ENCODE data around the gene MIOX.

The MIOX gene

DNA sequence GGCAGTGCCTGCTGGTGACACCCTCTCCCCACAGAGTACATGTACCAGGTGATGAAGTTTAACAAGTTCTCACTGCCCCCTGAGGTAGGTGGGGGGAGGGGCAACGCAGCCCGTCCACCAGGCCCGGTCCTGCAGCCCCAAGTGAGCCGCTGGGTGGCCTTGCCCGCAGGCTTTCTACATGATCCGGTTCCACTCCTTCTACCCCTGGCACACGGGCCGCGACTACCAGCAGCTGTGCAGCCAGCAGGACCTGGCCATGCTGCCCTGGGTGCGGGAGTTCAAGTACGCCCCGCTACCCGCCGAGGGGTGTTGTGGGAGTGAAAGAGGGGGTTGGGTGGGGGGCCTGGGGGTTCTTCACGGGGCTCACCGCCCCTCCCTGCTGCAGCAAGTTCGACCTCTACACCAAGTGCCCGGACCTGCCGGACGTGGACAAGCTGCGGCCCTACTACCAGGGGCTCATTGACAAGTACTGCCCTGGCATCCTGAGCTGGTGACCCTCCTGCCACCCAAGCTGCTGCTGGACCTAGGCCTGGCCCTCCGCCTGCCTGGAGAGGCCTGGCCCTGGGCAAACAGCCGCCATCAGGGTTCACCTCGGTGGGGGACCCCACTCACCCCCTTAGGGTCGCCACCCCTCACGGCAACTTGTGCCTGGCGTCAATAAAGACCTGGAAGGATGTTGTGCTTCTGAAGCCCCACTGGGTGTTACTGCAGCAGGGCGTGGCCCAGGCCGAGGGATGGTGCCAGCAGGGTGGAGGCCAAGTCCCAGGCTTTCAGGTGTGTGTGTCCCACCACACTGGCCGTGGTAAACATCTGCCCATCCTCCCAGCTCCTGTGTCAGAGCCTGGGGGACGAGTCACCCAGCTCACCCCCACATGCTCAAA lies 2.9 kb downstream of the MIOX start:
- no peak for DNase-seq

DNA sequence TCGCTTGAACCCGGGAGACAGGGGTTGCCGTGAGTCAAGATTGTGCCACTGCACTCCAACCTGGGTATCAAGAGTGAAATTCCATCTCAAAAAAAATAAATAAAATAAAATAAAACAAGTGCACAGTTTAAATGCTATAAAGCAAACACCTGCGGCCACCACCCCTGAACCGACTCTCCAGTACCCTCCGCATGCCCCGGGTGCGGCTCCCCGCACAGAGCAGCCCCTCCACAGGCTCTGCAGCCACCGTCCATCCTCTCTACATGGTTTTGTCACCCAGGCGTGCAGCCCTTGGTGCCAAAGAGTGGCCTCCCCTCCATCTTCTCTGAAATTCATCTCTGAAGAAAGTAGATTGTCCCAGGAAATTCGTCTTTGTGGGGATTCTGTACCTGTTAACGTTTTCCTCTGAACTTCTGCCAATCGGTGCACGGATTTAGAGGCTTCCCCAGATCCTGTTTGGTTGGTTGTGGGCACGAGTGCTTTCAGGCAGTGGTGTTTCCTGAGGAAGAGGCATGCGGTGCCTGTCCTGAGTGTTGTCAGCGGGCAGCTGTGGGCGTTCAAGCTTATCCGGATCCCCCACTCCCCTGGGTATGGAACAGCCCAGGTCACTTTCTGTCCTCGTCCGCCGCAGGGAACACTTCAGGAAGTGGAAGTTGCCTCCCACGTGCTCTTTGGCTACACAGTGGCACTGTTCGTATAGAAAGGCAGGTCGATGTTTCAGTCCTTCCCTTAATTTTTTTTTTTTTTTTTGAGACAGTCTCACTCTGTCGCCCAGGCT lies 4.1 kb downstream of the MIOX start:
- no peak for DNase-seq

DNA sequence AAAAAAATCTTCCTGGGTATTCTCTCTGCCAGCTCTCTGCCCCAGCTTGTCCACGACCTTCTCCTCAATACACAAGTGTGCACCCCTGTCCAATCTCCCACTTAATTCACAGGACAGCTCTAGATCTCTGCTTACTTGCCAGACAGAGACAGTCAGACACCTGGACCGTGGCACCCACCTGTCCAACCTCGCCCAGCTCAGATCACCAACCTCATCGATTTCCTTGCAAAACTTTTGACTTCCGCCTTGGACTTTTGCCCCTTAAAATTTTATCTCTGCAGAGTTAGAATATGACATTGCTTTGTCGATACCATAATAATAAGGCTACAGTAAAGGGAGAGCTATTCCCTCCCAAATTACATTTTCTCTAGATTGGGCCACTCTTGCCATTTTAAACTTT lies 10.4 kb downstream of the MIOX start:
- no peak for DNase-seq

DNA sequence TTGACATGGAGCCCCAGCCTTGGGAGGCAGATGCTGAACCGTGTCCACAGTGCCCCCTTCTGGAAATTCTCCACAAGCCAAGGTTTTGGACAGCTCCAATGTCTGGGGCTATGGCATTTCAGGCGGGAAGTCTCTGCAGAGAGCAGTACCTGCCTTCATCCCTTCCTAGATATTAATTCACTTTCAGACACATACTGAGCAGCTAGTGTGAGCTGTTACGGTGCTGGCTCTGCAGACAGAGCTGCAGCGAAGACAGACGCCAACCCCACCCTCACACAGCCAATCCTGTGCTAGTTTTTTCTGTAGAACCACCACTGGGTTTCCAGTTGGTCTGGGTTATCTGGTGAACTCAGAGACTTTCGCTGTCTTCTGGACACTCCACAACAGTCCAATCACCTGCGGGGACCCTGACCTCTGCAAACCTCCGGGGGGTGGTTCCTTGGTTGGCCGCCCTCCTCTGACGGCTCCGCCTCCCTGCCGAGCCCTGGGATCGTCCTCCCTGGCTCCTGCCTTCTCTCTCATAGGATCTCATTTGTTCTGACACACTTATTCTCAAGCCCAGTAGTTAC lies 11.7 kb downstream of the MIOX start:
- peak in 33 of 56 donors; percentile 3 to 71 (median 30) for DNase-seq

DNA sequence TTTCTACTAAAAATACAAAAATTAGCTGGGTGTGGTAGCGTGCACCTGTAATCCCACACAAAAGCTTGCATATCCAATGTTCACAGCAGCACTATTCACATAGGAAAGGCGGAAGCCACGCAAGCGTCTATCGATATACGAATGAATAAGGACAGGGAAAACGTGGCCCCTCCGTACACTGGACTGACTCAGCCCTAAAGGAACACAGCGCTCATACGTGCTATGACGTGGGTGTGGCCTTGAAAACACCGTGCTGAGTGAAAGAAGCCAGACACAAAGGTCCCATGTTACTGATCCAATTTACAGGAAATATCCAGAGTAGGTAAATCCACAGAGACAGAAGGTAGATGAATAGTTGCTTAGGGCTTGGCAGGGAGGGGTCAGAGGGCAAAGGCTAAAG lies 13.8 kb downstream of the MIOX start:
- no peak for DNase-seq

DNA sequence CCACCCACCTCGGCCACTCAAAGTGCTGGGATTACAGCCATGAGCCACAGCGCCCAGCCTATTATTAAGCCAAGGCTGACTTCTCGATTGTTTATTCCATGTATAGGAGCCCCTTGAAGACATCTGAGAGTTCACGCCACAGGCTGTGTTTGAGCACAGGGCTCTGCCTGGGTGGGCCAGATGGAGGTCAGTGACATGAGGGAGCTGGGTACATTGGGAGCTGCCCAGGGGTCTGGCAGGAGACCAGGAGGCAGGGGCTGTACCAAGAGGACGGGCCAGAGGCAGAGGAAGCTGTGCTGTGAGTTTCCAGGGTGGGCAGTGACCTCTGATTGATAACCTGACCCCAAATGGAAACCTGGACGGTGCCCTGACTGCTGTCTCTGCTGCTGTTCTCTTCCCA lies 15.4 kb downstream of the MIOX start:
- no peak for DNase-seq

DNA sequence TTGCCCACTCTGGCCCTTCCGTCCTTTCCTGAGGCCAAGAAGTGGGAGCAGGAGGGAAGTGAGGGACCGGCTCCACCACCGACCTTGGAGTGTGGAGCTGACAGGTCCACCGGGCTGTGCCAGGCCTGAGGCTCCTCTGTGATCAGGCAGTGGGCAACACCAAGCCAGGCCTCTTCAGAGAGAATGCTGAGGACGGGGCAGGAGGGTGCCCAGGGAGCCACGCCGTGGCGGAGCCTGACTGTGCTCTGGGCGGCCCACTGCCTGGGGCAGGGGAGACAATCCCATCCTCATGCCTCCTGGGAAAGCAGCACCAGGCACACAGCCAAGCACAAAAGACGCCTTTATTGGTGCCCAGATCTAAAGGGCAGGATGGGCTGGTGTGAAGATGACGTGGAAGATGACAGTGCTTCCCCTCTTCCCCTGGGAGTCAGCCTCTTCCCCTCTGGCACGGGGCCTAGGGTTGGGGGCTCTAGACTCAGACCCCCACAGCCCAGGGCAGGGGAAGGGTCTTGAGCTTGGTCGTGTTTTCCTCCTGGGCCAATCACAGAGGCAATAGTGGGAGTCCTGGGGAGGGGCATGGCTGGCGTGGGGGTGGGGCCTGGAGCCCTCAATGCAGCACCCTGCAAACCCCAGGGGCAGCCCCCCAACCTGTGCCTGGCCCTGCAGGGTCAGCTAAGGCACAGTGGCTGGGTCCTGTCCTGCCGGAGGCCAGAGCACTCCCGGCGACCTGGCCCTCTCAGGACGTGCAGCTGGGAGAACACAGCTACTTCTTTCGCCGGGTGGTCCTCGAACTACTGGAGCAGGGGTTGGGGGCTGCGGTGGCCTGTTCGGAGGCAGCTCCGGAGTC lies 16.2 kb downstream of the MIOX start:
- DNase-seq: no peak

DNA sequence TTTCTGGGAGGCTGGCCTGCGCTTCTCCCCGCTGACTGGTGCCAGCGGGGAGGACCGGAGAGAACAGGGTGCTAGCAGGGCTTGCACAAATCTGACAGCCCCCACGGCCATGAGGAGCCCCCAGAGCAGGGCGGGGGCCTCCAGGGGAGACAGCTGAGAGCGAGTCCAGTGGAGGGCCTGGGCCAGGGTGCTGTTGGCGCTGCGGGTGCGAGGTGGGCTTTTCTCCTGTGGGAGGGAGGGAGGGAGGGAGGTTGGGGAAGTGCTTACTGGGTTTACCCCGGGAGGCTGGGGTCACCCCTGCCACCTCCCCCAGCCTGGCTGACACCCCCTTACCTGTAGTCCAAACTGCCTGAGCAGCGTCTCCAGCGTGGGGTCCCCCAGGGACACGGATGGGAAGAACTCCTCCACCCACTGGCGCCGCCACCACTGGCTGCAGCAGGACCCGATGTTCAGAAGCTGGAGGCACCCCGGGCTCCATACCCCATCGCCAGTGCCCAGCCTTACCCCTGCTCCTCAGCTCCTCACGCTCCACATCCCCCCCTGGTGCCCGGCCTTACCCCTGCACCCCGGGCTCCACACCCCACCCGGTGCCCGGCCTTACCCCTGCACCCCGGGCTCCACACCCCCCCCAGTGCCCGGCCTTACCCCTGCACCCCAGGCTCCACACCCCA lies 17.0 kb downstream of the MIOX start:
- DNase-seq: no peak

DNA sequence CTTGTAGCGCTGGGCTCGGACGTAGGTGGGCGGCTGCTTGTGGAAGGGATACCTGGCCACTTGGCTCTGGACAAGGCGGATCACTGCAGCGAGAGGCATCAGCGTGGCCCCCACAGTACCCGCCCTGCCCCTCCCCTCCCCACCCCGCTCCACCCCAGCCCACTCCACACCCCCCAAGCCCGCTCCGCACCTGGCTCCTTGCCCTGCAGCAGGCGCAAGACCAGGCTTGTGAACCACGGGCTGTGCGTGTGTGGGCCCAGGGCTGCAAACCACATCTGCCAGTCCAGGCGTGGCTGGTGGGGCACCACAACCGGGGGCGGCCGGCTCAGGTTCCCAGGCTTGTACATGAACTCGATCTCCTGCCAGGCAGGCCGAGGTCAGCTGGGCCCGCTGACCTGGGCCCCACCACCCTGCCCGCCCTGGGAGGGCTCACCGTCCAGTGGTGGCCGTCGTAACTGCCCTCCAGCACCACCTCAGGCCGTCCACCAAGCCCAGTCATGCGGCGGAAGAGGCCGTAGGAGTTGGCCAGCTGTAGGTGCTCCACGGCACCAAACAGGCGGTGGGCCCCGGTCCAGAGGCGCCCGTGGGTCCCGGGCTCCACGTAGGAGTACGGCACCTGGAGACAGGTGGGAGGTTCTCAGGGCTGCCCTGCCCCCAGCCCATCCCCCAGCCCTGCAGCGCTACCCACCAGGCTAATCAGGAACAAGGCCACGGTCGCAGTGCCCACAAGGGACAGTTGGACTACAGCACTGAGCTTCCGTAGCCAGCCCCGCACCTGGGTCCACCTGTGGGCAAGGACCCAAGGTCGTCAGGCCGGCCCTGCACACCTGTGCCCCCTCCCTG lies 17.9 kb downstream of the MIOX start:
- no peak for DNase-seq

DNA sequence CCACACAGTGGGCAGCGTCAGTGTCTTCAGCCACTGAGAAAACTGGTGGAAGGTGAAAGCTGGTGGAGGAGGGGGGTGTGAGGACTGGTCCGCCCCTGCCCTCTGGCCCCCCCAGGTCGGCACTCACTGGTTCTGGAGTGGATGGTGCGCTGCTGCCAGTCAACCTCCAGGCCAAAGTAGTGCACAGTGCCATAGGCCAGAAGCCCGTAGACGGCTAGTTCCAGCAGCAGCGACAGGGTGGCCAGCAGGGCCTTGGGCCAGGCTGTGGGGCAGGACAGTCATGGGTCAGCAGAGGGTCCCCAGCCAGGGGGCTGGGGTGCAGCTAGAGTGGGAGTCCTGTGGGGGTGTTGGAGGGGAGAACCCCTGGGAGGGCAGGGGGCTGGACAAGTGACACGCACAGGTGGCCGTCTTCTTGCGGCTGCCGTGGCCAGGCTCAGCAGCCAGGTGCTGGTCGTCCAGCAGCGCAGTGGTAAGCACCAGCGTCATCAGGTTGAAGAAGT lies 18.7 kb downstream of the MIOX start:
- DNase-seq: no peak

DNA sequence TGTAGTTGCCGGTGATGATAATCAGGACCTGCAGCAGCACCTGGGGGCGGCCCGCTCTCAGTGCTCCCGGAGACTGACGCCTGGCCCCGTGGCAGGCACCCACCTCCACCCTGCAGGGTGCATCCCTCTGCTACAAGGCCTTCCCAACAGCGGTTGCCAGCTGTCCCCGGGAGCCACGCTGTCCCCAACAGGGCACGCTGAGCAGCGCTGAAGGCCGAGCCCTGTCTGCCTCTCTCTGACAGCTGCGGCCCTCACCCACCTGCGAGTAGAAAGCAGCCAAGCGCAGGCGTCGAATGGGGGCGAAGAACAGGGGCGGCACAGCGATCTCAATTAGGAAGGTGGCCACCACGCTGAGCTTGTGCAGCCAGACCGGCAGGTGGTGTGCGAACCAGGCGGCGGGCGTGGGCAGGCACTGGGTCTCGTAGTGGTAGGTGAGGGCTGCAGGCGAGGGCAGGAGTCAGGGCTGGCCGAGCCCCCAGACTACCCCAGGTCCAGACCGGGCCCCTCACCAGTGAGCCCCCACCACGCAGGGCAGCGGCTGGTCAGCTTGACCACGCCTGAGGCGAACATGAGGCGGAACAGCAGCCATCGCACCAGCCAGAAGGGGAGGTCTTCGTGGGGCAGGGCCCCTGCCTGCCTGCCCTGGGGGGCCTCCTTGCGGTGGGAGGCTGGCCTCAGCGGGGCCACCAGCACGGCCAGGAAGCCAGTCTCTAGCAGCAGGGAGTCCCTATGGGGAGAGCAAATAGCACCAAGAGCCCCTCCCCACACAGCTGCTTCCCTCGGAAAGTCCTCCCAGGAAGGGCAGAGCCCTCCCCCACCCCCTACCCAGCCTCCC lies 19.3 kb downstream of the MIOX start:
- DNase-seq: no peak

DNA sequence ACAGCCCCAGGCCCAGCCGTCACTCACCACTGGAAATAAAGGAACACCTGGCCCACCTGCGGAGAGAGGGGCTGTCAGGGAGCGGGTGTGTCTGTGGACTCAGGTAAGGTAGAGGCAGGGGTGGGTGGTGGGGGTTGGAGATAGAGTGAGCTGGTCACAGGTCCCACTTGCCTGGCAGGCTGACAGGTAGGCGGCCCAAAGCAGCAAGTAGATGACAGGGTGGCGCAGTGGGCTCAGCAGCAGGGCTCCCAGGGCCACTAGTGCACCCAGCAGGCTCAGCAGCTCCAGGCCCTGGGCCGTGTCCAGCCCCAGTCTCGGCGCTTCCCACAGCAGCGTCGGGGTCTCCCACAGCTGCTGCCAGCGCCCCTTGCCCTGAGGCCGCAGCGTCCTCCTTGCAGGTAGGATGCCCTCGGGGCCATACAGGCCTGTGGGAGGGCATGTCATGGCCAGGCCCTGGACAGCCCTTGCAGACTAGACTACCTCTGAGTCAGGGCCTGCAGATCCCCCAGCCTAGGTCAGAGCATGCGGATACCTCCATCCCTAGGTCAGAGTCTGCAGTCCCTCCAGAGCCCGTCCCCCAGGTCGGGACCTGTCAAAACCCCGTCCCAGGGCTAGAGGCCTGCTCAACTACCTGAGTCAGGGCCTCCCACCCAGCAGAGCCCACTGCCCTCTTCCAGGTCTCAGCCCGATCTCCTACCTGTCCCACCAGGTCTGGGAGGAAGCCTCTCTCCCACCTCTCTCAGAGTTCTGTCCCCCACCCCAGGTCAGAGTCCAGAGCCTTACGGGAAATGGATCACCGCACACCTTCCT lies 20.2 kb downstream of the MIOX start:
- peak in 1 of 56 donors; percentile 41 for DNase-seq

DNA sequence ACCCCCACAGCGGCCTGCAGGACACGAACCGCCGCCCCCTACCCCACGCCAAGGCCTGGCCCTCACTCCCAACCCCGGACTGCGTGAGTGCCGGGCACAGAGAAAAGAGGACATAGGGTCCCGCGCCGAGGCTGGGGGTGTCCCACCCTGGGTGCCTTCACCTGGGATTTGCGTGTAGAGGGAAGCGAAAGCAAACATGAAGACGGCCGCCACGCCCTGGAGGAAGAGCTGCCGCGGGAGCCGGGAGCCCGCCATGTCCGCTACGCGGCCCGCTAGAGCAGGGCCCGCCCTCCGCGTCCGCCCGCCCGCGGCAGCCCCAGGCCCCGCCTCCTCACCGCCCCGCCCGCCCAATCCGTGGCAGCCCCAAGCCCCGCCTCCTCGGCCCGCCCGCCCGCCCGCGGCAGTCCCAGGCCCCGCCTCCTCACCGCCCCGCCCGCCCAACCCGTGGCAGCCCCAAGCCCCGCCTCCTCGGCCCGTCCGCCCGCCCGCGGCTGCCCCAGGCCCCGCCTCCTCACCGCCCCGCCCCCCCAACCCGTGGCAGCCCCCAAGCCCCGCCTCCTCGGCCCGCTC lies 20.8 kb downstream of the MIOX start, which contains the start of gene LMF2:
Gene LMF2 (minus strand): TSS at position 282 of the 570 bp plus-strand sequence. CDS start 27 bp downstream, at position 255.
- DNase-seq: peak in 30 of 56 donors; percentile 87 to 100 (median 99)

DNA sequence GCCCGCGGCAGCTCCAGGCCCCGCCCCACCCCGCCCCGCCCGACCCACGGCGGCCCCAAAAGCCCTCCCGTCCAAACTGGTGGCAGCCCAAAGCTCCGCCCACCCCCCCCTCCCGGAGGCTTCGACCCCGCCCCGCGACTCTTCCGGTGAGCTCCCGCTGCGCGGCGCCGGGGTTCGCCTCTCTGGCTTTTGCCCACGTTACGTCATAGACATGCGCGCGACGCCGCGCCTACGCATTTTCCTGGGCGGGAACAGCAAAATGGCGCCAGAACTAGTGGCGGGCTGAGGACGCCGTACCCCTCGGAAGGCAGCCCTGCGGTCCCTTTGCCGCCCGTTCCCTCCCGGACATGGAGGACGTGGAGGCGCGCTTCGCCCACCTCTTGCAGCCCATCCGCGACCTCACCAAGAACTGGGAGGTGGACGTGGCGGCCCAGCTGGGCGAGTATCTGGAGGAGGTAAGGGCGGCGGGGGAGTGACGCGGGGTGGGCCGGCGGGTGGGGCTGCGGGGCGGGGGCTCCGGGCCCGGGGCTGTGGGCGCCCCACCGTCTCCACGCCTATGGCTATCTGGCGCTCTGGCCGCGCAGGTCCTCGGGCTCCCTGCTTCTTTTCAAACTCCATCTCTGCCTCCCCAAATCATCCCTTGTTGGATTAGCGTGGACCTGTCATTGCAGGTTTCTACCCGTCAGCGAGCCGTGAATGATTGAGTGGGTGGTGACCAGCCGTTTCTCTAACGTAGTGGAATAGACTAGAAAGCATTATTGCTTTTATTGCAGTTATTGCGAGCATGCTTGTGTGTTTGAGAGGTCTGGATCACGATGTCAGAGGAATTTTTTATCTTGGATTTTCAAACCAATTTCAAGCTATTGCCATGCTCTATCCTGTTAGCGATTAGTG lies 21.6 kb downstream of the MIOX start, which contains the start of gene NCAPH2:
Gene NCAPH2 (plus strand): TSS at position 234 of the 894 bp plus-strand sequence. CDS start 114 bp downstream, at position 348.
- peak in 49 of 56 donors; percentile 64 to 100 (median 97) for DNase-seq

DNA sequence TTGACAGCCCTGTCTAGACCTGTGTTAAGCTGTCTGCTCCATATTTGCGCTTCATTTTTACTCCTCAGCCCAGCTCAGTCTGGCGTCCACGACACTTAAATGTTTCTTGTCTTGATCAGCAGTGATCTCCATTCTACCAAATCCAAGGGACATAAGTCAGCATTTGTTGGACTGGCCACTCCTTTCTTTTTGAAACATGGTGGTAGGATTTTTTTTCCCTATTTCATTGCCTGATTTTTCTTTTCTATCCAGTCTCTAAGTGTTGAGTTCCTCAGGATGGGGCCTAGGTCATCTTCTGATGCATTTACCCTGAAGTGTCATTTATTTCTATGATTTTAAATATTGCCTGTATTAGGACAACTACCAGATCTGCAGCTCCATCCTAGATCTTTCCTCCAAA lies 22.2 kb downstream of the MIOX start:
- no peak for DNase-seq

DNA sequence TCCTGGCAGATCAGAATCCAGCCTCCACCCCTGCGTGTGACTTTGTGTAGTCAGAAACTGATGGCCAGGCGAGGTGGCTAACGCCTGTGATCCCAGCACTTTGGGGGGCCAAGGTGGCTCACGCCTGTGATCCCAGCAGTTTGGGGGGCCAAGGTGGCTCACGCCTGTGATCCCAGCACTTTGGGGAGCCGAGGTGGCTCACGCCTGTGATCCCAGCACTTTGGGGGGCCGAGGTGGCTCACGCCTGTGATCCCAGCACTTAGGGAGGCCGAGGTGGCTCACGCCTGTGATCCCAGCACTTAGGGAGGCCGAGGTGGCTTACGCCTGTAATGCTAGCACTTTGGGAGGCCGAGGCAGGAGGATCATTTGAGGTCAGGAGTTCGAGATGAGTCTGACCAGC lies 26.5 kb downstream of the MIOX start:
- DNase-seq: no peak

Data from amygdala (tissue), 56 donors.